ENCODE data around the gene KCNIP3. TPM values are rescaled to one million over a fixed set of nuclear protein-coding genes. Genes with fewer than 3 reads are reported as not detected.

KCNIP3 gene
- polyA plus RNA-seq, 1 of the 3 experiments (the other 2 are of a cell fraction): 0.97 TPM

- 36% methylated on average over 8 of the region's 11 CpGs for WGBS (ENCODE audit: low lambda C conversion rate)
- Histone ChIP-seq H3K79me2 (ENCODE audit: insufficient read depth) (no peaks in the 10 kb centered on the region), H2AFZ (ENCODE audit: low read depth) (no peak overlapping the region), H3F3A (replicated peaks; ENCODE audit: insufficient read depth) (no peaks in the 10 kb centered on the region), H3K9ac (no peak overlapping the region), H3K36me3 (replicated peaks in 1 of 2; ENCODE audit: control insufficient read depth in 1 of 2, insufficient read depth in 2 of 2, low read length in 1 of 2) (no peaks in the 10 kb centered on the region), H3K27me3 (ENCODE audit: insufficient read depth) (no peaks in the 10 kb centered on the region), H3K4me1 (ENCODE audit: control insufficient read depth in 1 of 2, insufficient read depth in 2 of 2, low read depth in 1 of 2, low read length in 1 of 2) (no peaks in the 10 kb centered on the region), H4K20me1 (ENCODE audit: insufficient read depth) (no peaks in the 10 kb centered on the region), H3K4me2 (no peak overlapping the region), H3K4me3 (ENCODE audit: low read depth in 2 of 2, low read length in 1 of 2) (no peak overlapping the region), H3K9me2 (no peaks in the 10 kb centered on the region), H3K9me3 (no peaks in the 10 kb centered on the region), H3K27ac (ENCODE audit: low read depth in 2 of 2, low read length in 1 of 2) (no peak overlapping the region)
- TF ChIP-seq YY1 (IDR thresholded peaks at IDR 0.05; ENCODE audit: low read depth): no peak
- TF ChIP-seq RXRA (IDR thresholded peaks at IDR 0.05; ENCODE audit: borderline replicate concordance, low read depth): no peak
- no peak for TF ChIP-seq REST (IDR thresholded peaks at IDR 0.05; ENCODE audit: low read depth, low read length)
- TF ChIP-seq, protein P1, sequence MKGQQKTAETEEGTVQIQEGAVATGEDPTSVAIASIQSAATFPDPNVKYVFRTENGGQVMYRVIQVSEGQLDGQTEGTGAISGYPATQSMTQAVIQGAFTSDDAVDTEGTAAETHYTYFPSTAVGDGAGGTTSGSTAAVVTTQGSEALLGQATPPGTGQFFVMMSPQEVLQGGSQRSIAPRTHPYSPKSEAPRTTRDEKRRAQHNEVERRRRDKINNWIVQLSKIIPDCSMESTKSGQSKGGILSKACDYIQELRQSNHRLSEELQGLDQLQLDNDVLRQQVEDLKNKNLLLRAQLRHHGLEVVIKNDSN (IDR thresholded peaks at IDR 0.05; ENCODE audit: borderline replicate concordance, low read depth): no peak
- TF ChIP-seq ELF1 (IDR thresholded peaks at IDR 0.05): no peak
- no peak for TF ChIP-seq POLR2AphosphoS5 (IDR thresholded peaks at IDR 0.05; ENCODE audit: low read depth, low read length)
- TF ChIP-seq ZBTB33 (IDR thresholded peaks at IDR 0.05; ENCODE audit: borderline replicate concordance, low read depth): no peak
- ChIA-PET CTCF (no interaction called here), POLR2A (no interaction called here)
- no peak for DNase-seq
Observed at GRCh38 chr2:95320344-95320712, 23.2 kb downstream of the KCNIP3 start.

DNA sequence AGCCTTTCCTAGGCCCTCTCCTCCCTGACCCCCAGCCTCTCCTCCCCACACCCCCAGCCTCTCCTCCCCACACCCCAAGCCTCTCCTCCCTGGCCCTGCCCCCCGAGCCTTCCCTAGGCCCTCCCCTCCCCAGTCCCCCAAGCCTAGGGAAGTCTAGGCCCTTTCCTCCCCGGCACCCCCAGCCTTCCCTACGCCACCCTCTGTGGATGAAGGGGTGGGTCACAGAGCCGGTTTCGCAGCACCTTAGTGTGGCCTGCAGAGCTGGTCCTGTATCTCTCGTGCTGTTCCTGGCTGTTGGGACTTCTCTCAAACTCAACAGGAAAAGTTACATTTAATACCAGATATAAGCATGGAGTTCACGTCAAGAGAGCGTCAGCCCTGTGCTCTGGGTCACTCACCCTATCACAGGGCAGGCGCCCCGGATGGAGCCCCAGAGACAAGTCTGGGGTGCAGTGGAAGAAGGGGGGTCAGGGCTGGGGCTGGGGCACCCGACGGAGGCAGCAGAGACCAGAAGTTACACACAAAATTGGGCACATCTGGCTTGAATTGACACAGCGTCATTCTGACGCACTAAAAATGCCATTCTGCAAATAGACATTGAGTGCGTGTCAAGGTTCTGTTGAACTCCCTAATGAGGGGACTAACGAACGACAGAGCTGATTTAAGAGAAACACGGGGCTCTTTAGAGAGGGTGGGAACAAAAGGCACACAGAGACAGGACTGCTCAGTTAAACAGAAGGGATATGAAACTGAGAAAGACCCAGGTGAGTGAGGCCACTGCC, 24.0 kb downstream of the KCNIP3 start:
- Histone ChIP-seq H3F3A (replicated peaks; ENCODE audit: insufficient read depth) (no peaks in the 10 kb centered on the region), H3K9ac (no peak overlapping the region), H3K36me3 (replicated peaks in 1 of 2; ENCODE audit: control insufficient read depth in 1 of 2, insufficient read depth in 2 of 2, low read length in 1 of 2) (no peaks in the 10 kb centered on the region), H3K27ac (ENCODE audit: low read depth in 2 of 2, low read length in 1 of 2) (no peak overlapping the region), H3K9me3 (no peaks in the 10 kb centered on the region), H2AFZ (ENCODE audit: low read depth) (no peak overlapping the region), H3K4me2 (no peak overlapping the region), H3K9me2 (no peaks in the 10 kb centered on the region), H3K79me2 (ENCODE audit: insufficient read depth) (no peaks in the 10 kb centered on the region), H3K4me1 (ENCODE audit: control insufficient read depth in 1 of 2, insufficient read depth in 2 of 2, low read depth in 1 of 2, low read length in 1 of 2) (no peaks in the 10 kb centered on the region), H3K4me3 (ENCODE audit: low read depth in 2 of 2, low read length in 1 of 2) (no peak overlapping the region), H3K27me3 (ENCODE audit: insufficient read depth) (no peaks in the 10 kb centered on the region), H4K20me1 (ENCODE audit: insufficient read depth) (no peaks in the 10 kb centered on the region)
- CTCF ChIA-PET: interaction anchor here (1.5 to 1.9 kb wide), 2 partner anchors 24 to 90 kb away, joined by 4 to 8 read pairs; no protein-coding TSS in a partner anchor
- WGBS (ENCODE audit: low lambda C conversion rate): 61% methylated on average over 18 of the region's 18 CpGs
- TF ChIP-seq POLR2AphosphoS5 (IDR thresholded peaks at IDR 0.05; ENCODE audit: low read depth, low read length) (no peak), NFIC (IDR thresholded peaks at IDR 0.05; ENCODE audit: borderline replicate concordance) (no peak), MXI1 (IDR thresholded peaks at IDR 0.05; ENCODE audit: low read depth, low read length) (no peak), USF2 (IDR thresholded peaks at IDR 0.05; ENCODE audit: borderline replicate concordance, low read depth, low read length) (no peak), RXRA (IDR thresholded peaks at IDR 0.05; ENCODE audit: borderline replicate concordance, low read depth) (no peak), SMC3 (IDR thresholded peaks at IDR 0.05; ENCODE audit: low read depth, low read length) (no peak)
- no peak for DNase-seq
- POLR2A ChIA-PET: no interaction called here
